ENCODE data around the gene EYS.

Gene EYS

DNA sequence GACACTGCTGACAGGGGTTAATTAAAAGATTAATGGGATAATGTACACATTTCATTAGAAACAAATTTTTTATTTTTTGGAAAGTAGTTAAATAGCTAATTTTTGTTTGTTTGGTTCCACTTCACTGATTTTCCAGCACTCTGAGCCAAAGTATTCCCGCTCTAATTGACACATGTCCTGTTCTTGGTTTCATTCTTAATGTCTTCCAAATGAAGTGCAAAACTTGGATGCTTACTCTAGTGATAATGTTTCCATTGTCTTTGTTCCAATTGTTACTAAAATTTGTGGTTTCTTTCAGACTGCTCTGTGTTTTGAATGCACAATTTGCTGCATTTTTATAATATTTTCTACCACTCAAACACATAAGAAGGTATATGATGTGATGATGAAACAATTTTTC lies 1277.1 kb downstream of the EYS start:
- DNase-seq = no peak
- H3K27ac ChIP-seq (ENCODE audit: low read length) = no peak overlapping the region
- no peaks in the 10 kb centered on the region for H3K9me3 ChIP-seq (replicated peaks; ENCODE audit: insufficient read depth, low read length)
- H3K36me3 ChIP-seq (replicated peaks; ENCODE audit: insufficient read depth, low read length) = no peaks in the 10 kb centered on the region
- no peak for TF ChIP-seq EZH2phosphoT487 (IDR thresholded peaks at IDR 0.05; ENCODE audit: low read length)
- TF ChIP-seq, protein P1, sequence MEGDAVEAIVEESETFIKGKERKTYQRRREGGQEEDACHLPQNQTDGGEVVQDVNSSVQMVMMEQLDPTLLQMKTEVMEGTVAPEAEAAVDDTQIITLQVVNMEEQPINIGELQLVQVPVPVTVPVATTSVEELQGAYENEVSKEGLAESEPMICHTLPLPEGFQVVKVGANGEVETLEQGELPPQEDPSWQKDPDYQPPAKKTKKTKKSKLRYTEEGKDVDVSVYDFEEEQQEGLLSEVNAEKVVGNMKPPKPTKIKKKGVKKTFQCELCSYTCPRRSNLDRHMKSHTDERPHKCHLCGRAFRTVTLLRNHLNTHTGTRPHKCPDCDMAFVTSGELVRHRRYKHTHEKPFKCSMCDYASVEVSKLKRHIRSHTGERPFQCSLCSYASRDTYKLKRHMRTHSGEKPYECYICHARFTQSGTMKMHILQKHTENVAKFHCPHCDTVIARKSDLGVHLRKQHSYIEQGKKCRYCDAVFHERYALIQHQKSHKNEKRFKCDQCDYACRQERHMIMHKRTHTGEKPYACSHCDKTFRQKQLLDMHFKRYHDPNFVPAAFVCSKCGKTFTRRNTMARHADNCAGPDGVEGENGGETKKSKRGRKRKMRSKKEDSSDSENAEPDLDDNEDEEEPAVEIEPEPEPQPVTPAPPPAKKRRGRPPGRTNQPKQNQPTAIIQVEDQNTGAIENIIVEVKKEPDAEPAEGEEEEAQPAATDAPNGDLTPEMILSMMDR (IDR thresholded peaks at IDR 0.05; ENCODE audit: low read length) = no peak
- TF ChIP-seq EZH2 (optimal IDR thresholded peaks at IDR 0.05; ENCODE audit: low read depth, low read length) = no peak
- no peaks in the 10 kb centered on the region for H3K4me1 ChIP-seq (ENCODE audit: low read length)
- H3K79me2 ChIP-seq (ENCODE audit: low read length) = no peaks in the 10 kb centered on the region
- no peak overlapping the region for H3K9ac ChIP-seq (ENCODE audit: low read length)
- no peak overlapping the region for H3K4me3 ChIP-seq (ENCODE audit: low read length)
- H2AFZ ChIP-seq (ENCODE audit: low read length) = no peak overlapping the region
- no peak overlapping the region for H3K4me2 ChIP-seq (ENCODE audit: low read depth, low read length)
- no peaks in the 10 kb centered on the region for H3K9me2 ChIP-seq (replicated peaks; ENCODE audit: insufficient read depth, low read length)
- H3K27me3 ChIP-seq (replicated peaks; ENCODE audit: insufficient read depth, low read length) = no peaks in the 10 kb centered on the region
- H3F3A ChIP-seq (ENCODE audit: insufficient read depth, low read length) = no peaks in the 10 kb centered on the region
- no peaks in the 10 kb centered on the region for H4K20me1 ChIP-seq (ENCODE audit: insufficient read depth, low read length)

- DNase-seq = no peak
- Histone ChIP-seq H3K9me2 (replicated peaks; ENCODE audit: insufficient read depth, low read length) (no peaks in the 10 kb centered on the region), H3K4me2 (ENCODE audit: low read depth, low read length) (no peak overlapping the region), H3K9ac (ENCODE audit: low read length) (no peak overlapping the region), H3K9me3 (replicated peaks; ENCODE audit: insufficient read depth, low read length) (no peaks in the 10 kb centered on the region), H3K27ac (ENCODE audit: low read length) (no peak overlapping the region), H3K79me2 (ENCODE audit: low read length) (no peaks in the 10 kb centered on the region), H2AFZ (ENCODE audit: low read length) (no peak overlapping the region), H3K27me3 (replicated peaks; ENCODE audit: insufficient read depth, low read length) (no peaks in the 10 kb centered on the region), H3K36me3 (replicated peaks; ENCODE audit: insufficient read depth, low read length) (no peaks in the 10 kb centered on the region), H3K4me1 (ENCODE audit: low read length) (no peaks in the 10 kb centered on the region), H3K4me3 (ENCODE audit: low read length) (no peak overlapping the region), H4K20me1 (ENCODE audit: insufficient read depth, low read length) (no peaks in the 10 kb centered on the region), H3F3A (ENCODE audit: insufficient read depth, low read length) (no peaks in the 10 kb centered on the region)
- TF ChIP-seq EZH2 (optimal IDR thresholded peaks at IDR 0.05; ENCODE audit: low read depth, low read length) = no peak
- TF ChIP-seq EZH2phosphoT487 (IDR thresholded peaks at IDR 0.05; ENCODE audit: low read length) = no peak
- TF ChIP-seq, protein P1 (IDR thresholded peaks at IDR 0.05; ENCODE audit: low read length) = no peak
Measured at GRCh38 chr6:64428186-64428585, 1278.8 kb downstream of the EYS start.

GRCh38 chr6:64415926-64416325 lies 1291.1 kb downstream of the EYS start:
- no peaks in the 10 kb centered on the region for H3K27me3 ChIP-seq (replicated peaks; ENCODE audit: insufficient read depth, low read length)

More at GRCh38 chr6:64415926-64416325, 1291.1 kb downstream of the EYS start:
- Histone ChIP-seq H3K4me1 (ENCODE audit: low read length) (no peaks in the 10 kb centered on the region), H3F3A (ENCODE audit: insufficient read depth, low read length) (no peaks in the 10 kb centered on the region), H3K9me2 (replicated peaks; ENCODE audit: insufficient read depth, low read length) (no peaks in the 10 kb centered on the region), H3K27ac (ENCODE audit: low read length) (no peak overlapping the region), H4K20me1 (ENCODE audit: insufficient read depth, low read length) (no peaks in the 10 kb centered on the region), H3K79me2 (ENCODE audit: low read length) (no peaks in the 10 kb centered on the region), H3K9ac (ENCODE audit: low read length) (no peak overlapping the region), H3K9me3 (replicated peaks; ENCODE audit: insufficient read depth, low read length) (no peaks in the 10 kb centered on the region), H3K36me3 (replicated peaks; ENCODE audit: insufficient read depth, low read length) (no peaks in the 10 kb centered on the region), H3K4me3 (ENCODE audit: low read length) (no peak overlapping the region), H3K4me2 (ENCODE audit: low read depth, low read length) (no peak overlapping the region), H2AFZ (ENCODE audit: low read length) (no peak overlapping the region)
- TF ChIP-seq, protein P1 (IDR thresholded peaks at IDR 0.05; ENCODE audit: low read length) = no peak
- TF ChIP-seq EZH2phosphoT487 (IDR thresholded peaks at IDR 0.05; ENCODE audit: low read length) (no peak), EZH2 (optimal IDR thresholded peaks at IDR 0.05; ENCODE audit: low read depth, low read length) (no peak)
- DNase-seq = no peak

Data from MM.1S (cell line).